ENCODE measurements around the gene EMID1.
A peak's percentile ranks its signal among the peaks of the same experiment; 100 is the strongest.

EMID1 gene

DNA sequence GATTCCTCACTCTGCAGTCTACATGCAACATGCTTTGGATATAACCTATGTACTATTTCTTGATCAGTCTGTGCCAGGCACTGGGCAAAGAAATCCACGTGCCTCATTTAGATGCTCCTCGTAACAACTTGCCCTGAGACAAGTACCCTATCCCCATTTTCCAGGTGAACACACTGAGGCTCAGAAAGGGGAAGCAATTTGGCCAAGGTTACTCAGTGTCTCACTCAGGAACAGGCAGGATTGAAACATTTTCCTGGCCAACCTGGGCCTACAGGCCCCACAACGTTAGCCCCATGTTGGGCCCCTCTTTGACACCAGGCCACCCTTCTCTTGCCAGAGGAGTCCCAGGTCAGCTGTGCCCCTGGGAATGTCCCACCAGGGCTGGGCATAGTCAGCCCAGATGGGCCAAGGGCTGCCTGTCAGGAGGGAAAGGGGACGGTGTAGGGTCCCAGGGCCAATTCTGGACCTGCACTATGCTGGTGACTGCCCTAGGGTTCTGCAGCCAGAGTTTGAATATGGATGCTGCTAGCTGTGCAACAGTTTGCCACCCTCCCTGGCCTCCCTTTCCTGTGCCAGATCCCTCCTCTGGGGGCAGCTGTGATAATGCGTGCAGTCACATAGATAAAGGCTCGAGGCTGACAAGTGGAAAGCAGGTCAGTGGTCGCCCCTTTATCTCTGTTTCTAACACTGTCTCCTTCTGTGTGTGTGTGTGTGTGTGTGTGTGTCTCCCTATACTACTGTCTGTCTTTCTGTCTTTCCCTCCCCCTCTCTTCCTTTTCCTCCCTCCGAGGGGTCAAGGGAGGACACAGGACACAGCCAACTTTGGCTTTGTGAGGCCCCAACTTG, 10.4 kb upstream of the EMID1 start:
- DNase-seq: no peak

DNA sequence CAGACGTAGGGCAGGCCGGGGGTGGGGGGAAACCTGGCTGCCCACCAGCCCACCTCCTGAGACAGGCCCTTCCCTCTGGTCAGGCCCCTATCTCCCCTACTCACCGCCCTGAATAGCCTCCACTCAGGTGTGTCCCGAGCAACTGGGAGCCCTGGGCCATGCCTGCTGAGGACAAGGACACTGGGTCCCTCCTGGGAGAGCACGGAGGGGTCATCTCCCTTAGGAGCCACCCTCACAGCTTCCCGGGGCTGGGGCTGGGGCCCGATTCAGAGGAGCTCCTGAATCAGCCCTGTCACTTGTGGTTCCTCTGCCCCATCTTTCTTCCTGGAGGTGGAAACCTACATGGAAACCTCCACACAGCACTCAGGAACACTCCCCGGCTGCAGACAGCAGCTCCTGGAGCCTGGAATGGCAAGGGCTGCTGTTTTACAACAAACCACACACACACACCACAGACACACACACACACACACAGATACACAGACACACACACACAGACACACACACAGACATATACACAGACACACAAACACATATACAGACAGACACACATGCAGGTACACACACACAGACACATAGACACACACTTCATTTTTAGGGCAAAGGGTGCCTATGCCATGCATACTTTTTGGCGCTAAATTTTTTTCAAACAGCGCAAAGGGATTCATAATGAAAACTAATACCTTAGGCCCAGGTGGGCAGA, 9.6 kb upstream of the EMID1 start:
- no peak for DNase-seq

DNA sequence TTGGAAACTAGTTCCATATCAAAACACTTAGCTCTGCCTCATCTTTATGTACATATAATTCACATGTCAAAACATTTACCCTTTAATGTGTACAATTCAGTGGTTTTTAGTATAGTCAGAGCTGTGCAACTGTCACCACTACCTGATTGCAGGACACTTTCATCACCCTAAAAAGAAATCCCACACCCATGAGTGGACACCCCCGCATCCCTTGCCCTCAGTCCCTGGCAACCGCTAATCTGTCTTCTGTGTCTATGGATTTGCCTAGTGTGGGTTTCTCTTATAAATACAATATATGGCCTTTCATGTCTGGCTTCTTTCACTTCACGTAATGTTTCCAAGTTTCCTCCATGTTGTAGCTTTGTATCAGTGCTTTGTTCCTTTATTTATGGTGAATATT, 8.6 kb upstream of the EMID1 start:
- DNase-seq: no peak

DNA sequence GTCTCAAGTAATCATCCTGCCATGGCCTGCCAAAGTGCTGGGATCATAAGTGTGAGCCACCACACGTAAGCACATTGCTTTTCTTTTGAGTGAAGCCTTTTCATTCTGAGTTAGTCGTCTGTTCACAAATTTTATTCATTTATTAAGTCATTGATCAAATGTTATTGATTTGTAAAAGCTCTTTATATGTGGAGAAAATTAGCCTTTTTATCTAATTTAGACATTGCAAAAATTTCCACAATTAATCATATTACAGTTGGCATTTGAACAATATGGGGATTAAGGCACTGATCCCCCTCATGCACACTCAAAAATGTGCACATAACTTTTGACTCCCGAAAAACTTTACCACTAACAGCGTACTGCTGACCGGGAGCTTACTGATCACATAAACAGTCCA, 7.5 kb upstream of the EMID1 start:
- no peak for DNase-seq

DNA sequence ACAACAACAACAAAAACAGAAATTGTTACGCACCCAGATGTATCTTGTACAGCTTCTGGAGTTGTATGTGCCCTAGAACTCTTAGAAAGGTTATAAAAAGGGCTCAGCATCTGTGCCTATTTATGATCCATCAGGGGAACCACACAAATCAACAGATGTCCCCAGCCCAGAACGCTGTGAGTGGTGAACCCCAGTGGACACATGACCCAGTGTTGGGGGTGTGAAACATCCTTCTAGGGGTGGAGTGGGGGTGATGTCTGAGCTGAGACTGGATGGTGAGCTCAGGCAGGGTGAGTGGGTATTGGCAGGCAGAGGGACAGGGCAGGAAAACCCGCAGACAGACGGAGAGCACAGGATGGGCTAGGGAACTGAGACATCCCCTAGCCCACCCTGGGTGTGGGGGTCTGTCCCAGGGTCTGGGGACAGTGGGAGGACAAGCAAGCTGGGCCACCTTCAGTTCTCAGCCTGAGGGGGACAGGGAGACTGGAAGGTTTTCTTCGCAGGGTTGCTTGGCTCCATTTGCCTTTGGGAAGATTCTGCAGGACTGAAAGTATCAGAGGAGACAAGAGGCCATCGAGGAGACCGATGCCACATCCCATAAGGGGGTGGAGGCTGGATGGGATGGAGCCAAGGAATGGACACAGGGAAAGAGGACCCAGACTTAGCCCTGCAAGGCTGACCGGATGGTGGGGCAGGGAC, 5.8 kb upstream of the EMID1 start:
- no peak for DNase-seq

DNA sequence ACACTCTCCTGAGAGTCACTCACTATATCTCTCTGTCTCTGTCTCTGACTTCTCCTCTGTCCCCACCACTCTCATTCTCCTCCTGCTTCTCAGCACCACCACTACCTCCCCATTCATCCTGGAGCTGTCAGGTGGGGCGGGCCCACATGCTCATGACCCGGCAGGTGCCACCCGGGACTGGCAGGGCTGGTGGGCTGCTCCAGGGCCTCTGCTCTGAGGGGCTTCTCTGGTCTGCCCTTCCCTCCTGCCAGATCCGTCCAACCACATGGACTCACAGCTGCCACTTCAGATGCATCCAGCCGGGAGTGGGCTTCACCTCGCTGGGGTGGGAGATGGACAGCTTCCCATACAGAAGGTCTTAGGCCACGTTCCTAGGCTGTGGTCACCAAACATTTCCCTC, 4.8 kb upstream of the EMID1 start:
- DNase-seq: no peak

DNA sequence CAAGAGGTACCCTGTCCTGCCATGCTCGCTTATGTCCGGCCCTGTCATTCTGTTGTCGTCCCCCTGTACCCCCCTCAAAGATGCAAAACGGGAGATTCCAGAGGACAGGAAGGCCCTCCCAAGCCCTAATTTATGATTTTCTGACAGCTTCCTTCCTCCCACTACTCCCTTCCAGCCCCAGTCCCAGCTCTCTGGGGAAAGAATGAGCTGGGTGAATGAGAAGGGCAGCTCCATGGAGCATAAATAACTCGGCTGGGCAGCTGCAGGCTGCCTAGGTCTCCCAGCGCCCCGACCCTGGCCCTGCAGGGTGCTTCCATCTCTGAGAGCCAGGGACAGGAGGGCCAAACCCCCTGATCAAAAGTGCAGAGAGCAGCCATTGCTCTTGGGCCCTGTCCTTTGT, 3.9 kb upstream of the EMID1 start:
- DNase-seq: no peak

DNA sequence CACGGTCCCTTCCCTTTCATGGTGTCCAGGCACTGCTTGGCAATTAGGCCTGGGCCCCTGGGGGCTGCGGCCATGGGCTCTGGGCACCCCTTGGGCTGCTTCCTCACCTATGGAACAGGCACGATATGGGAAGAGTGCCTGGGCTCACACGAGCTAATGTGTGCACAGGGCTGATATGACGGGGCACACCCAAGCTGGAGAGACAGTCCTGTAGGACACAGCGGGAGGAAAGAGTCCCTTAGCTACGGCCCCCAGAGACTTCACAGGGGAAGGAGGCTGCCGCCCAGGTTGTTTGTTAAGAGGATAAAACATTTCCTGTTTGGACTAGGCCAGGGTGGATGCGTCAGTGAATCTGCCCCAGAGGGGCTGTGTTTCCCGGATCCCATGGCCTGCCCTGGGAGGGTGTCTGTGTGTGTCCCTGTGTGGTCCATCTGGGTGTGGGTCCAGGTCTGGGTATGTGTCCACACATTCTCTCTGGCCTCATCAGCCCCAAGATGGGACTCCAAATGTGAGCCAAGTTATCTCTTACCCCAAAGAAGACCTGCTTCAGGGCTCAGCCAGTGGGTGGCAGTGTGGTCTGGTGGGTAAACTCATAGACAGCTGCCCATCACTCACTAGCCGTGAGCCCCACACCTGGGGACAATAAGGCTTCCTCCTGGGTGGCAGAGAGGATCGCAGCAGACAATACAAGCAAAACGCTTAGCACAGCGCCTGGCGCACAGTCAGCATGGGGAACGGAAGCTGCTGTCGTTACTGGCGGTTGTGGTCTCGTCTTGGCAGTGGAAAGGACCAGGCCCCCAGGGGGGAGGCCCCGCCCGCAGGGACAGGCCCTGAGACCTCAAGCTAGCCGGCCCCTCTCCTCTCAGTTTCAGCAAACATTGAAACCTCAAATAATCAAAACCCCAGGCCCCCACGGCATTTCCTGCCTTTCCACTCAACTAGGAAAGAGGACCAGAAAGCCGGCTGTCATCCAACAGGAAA, 3.2 kb upstream of the EMID1 start:
- peak; percentile 41 for DNase-seq

DNA sequence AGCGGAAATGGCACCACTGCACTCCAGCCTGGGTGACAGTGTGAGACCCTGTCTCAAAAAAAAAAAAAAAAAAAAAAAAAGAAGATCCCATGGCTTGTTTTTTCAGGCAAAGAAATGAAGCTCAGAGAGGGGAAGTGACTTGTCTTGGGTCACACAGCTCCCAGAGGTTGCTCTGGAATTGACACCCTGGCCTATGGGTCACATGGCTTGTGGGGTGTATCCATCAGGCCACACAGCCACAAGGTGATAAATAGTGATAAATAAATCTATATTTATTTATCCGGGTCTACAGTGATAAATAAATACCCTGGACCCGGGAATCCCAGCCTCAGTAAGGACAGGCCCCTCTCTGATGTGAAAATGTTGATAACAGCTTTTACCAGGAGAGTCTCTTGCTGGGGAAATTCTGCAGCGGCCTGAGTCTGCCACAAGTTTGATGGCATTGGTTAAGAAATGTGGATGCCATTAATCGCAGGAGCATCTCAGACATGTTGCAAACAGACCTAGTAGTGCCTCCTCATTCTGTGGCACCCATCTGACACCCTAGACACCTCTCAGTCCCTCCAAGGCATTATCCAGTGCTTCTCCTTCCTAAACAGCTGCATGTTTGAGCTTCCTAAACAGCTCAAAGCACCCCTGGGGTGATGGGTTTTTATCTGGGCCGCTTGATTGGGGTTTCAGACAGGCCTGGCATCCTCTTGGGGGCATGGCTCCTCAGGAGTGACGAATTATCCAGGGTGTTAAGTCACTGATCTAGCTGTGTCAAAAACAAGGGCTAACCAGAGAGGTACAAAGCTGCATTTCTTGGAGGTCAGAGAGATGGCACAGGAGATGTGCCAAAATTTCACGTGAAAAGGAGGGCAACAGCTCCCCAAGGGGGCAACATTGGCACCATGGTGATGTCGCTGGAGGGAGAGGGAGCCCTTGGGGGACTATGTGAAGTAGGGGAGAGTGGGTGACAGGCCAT, 1.9 kb upstream of the EMID1 start:
- DNase-seq: no peak

DNA sequence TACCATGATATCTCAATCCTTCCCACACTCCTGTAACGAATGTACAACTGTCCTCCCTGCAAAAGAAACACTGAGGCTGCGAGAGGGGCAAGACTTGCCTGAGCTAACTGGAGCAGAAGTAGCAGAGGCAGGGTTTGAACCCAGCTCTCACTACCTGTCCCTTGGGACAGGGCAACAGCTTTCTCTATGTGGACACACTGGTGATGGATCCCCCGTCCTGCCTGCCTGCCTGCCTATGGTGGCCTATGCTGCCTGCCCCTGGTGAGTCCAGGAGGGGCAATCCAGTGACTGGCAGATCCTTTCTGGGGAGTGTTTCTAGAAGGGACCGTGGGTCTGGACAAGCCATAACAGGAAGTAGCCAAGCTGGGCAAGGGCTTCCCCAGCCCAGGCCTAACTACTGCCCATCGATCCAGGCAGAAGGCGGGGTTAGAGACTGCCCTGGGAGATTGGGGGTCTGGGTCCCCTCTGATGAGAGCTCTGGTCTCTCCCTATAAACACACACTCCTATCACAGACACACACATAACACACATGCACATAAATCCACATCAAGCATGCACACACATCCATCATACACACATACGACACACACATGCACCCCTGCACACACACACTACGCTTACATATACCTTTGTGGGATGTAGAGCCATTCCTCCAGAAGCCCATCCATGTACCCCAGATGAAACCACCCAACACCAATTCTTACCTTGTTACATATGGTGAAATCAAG, 1.1 kb upstream of the EMID1 start:
- DNase-seq: no peak

DNA sequence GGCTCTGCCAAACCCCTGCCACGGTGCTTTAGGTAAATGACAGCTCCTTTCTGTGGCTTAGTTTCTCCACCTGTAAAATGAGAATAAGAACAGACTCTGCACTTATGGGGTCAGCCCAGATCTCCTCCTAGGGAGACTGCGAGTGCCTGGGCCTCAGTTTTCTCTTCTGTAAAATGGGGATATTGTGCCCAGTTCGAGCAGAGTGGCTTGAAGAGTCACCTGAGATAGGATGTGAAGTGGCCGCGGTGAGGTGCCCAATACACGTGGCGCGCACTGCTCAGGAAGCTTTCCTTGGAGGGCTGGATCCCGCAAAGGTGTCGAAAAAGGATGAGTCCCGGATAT, 473 bp upstream of the EMID1 start:
- DNase-seq: no peak

DNA sequence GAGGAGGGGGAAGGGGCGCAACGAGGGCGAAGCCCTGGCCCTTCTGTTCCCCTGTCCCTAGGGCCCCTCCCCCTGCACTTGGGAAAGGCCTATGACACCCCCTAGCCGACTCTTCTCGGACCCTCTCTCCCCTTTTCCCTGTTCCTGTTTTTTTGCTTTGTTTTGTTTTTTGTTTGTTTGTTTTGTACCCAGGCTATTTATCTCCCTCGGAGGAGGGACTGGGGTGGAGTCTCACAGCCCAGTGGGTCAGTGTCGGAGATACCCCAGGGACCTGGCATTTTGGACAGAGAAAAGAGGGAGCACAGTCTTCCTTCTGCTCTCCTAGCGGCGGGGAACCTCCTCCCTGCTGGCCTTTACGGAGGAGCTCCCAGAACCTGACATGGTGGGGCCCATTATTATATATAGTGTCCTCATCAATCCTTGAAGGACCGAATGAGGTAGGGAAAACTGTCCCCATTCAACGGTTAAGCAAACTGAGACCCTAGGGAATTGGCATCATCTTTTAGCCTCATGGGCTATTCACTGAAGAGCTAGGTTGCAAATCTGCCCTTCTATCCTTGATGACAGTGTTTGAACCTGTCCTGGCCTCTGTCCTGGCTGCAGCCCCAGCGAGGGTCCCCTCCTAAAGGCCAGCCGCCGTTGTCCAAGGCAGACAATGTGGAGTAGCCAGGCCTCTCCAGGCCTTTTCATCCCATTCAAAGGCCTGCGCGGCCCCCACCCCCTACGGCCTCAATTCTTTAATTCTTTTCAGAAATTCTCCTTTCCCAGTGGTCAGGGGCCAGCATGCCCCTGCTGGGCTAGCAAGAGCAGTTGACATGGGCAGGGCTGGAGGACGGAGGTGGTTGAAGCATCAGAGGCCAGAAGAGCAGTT, 911 bp downstream of the EMID1 start:
- DNase-seq: no peak

DNA sequence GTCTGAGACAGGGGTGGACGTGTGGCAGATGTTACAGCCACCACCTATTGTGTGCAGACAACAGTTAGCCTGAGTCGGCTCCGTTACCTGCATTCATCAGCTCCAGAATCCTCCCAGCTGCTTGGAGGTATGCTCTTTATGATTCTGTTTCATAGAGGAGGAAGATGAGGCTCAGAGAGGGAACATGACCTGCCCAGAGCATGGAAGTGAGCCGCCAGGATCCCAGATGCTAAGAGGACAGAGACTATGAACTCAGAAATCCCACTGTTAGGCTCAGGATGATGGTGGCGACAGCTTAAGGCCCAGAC, 1.5 kb downstream of the EMID1 start:
- no peak for DNase-seq

DNA sequence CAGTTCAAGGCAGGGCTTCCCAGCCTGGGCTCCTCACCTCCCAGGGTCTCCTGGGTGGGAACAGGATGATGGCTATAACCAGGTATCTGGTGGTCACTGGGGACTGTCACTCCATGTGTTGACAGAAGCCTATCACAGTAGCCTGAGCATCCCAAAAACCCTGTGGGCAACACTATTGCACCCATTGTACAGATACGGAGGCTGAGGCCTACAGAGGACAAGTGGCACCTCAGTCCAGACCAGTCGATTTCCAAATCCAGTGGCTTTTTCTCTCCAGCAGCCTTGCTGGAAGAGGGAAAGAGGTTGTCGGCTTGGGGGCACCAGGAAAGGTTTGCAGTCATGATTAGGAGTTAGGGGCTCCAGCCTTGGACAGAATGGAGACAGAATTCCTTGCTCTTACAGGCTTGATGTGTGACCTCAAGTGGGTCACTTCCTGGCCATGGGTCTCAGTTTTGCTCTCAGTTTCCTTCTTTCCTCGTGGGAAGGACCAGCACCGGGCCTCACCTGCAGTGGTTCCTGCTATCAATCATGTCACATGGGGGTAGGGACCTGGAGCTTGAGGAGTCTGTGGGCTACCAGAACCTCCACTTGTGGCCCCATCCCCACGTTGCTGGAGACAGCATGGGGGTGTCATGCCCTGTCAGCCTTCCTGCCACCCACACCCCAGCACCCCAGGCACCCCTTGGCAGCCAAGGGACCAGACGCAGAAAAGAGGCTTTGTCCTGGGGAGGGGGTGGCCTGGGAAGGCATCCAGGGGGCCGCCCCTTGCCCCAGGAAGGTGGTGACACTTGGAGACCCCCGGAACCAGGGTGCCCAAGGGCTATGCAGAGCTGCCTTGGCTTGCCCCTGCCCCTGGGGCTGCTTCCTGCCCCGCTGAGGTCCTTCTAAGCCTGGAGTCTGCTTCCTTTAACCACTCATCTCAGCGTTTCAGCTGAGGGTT, 2.1 kb downstream of the EMID1 start:
- DNase-seq: no peak

DNA sequence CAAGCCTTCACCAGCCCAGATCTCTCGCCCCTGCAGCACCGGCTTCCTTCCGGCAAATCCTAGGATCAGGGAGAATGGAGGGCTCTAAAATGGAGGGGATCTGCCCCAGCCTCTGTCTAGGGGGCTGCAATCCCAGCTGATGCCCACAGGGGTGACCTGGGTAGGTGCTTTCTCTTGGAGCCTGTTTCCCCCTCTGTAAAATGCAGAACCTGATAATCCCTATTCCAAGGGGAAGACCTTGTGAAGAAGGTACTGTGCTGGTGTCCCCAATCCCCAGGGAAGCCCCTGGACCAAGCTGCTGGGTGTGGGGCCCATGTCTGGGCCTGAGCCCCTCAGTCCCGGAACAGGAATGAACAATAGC, 2.8 kb downstream of the EMID1 start:
- no peak for DNase-seq

DNA sequence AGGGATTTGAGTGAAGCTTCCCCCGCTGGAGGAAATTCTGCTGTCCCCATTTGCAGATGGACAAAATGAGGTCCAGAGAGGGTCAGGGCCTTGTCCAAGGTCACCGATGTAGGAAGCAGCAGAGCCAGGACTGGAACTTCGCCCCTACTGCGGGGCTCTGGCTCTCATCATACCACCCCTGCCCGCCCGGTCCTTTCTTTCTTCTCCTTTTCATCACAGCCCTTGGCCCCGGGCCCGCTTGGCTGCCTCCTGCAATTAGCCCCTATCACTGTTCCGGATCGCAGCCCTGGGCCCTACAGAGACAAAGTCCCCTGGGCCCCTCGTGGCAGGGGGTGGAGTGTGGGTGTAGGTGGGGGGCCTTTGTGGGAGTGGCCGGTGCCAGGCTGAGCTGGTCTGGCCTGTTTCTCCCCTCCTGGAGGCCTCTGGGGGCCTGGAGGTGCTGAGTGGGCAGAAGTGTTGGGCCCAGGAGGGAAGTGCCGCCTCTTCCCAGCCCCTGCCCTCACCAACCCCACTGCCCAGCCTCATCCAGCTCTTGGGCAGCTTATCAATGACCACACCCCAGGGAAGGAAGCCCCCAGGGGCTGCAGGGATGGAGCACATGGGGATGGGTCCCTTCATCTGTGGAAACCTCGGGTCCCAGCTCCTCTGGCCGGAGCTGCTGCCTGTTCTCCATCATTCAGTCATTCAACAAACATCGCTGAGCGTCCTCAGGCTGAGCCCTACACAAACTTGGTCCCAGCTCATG, 3.4 kb downstream of the EMID1 start:
- no peak for DNase-seq

DNA sequence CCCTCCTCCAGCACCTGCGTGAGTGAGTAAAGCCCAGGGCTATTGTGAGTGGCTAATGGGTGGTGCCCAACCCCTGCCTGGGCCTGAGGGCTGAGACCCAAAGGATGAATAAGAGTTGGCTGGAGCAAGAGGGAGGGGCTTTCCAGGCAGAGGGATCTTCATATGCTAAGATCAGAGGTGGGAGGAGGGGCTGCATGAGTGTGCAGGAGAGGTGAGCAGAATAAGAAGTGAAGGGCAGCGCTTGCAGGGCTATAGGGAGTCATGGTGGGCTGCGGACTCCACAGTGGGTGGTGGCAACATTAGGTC, 3.9 kb downstream of the EMID1 start:
- DNase-seq: no peak

DNA sequence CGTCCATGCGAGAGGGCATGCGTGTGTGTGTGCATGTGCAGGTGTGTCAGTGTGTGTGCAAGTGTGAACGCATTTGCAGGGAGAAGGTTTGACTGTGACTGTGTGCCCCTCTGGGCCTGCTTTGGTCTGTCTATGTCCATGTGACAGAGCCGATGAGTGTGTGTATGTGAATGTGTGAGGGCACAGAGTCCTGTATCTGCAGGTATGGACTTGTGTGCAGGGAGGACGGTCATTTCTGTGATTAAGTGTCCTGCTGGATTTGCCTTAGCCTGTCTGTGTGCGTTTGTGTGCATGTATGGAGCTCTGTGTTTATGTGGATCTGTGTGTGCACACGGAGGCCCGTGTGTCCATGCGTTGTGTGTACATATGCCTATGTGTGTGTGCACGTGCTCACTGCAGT, 5.4 kb downstream of the EMID1 start:
- no peak for DNase-seq

All from NCI-H2029 (cell line).